Loucy (cell line): Measurements from ENCODE around the gene USP19.

Experiments
- H2AFZ ChIP-seq: fragments of 200-600 bp; sonication (generic); 2 replicates; pipeline ENCODE4 v1.6.0; 2016; ENCODE audit warnings: antibody characterized with exemption, mild to moderate bottlenecking, low read length, moderate library complexity
- H3F3A ChIP-seq: fragments of 200-600 bp; 2 replicates; pipeline ENCODE4 v1.6.0; 2016; ENCODE audit warnings: antibody characterized with exemption, low read depth, mild to moderate bottlenecking
- H3K27me3 ChIP-seq: fragments of 200-600 bp; sonication (generic); 2 replicates; pipeline ENCODE4 v1.6.1; 2014; ENCODE audit warnings: low read length, mild to moderate bottlenecking; ENCODE audit not compliant: insufficient read depth, poor library complexity, severe bottlenecking
- H3K36me3 ChIP-seq: fragments of 200-600 bp; sonication (generic); 2 replicates; pipeline ENCODE4 v1.6.1; 2016; ENCODE audit warnings: low read length; ENCODE audit not compliant: insufficient read depth
- H3K4me1 ChIP-seq: fragments of 200-600 bp; sonication (generic); 2 replicates; pipeline ENCODE4 v1.5.1; 2014; ENCODE audit warnings: low read length, mild to moderate bottlenecking; ENCODE audit not compliant: insufficient read depth, poor library complexity, severe bottlenecking
- H3K4me2 ChIP-seq: fragments of 200-600 bp; sonication (generic); 2 replicates; pipeline ENCODE4 v1.6.0; 2014; ENCODE audit warnings: antibody characterized with exemption, low read length, low read depth, mild to moderate bottlenecking; ENCODE audit not compliant: poor library complexity, severe bottlenecking
- H3K4me3 ChIP-seq: fragments of 200-600 bp; sonication (generic); 2 replicates; pipeline ENCODE4 v1.5.1; 2014; ENCODE audit warnings: low read length, mild to moderate bottlenecking, mixed read lengths; ENCODE audit not compliant: poor library complexity, severe bottlenecking
- H3K79me2 ChIP-seq: fragments of 200-600 bp; sonication (generic); 2 replicates; pipeline ENCODE4 v1.6.1; 2014; ENCODE audit warnings: low read length; ENCODE audit not compliant: insufficient read depth
- H3K9ac ChIP-seq: fragments of 200-600 bp; sonication (generic); 2 replicates; pipeline ENCODE4 v1.6.0; 2014; ENCODE audit warnings: mild to moderate bottlenecking, low read depth, low read length, moderate library complexity; ENCODE audit not compliant: poor library complexity, severe bottlenecking
- H3K9me2 ChIP-seq: fragments of 200-600 bp; sonication (generic); replicated peaks from 2 replicates; pipeline ENCODE4 v1.6.1; 2016; ENCODE audit warnings: low read depth, low read length, mixed read lengths
- H3K9me3 ChIP-seq: fragments of 200-600 bp; sonication (generic); 2 replicates; pipeline ENCODE4 v1.6.1; 2014; ENCODE audit warnings: mild to moderate bottlenecking, antibody characterized with exemption, low read length, low read depth; ENCODE audit not compliant: insufficient read depth
- H4K20me1 ChIP-seq: fragments of 200-600 bp; sonication (generic); 2 replicates; pipeline ENCODE4 v1.6.0; 2014; ENCODE audit warnings: antibody characterized with exemption, low read length, mild to moderate bottlenecking; ENCODE audit not compliant: insufficient read depth, poor library complexity, severe bottlenecking
- EZH2phosphoT487 ChIP-seq: fragments of 200-600 bp; IDR thresholded peaks from 2 replicates; pipeline ENCODE4 v1.6.1; 2018; ENCODE audit warnings: antibody characterized with exemption, mild to moderate bottlenecking, moderate library complexity, borderline replicate concordance
- TF ChIP-seq, protein P1 (sequence below): fragments of 200-600 bp; sonication (generic); conservative IDR thresholded peaks from 2 replicates; pipeline ENCODE4 v1.5.1; 2014; ENCODE audit warnings: mild to moderate bottlenecking, antibody characterized with exemption, low read length

The USP19 gene

GRCh38 chr3:49121132-49121736 lies 611 bp upstream of the USP19 start:
- H3K9me3 ChIP-seq: no peaks in the 10 kb centered on the region
- peaks cover 7% of the 10 kb centered on the region for H3F3A ChIP-seq
- H3K9me2 ChIP-seq: no peaks in the 10 kb centered on the region
- peaks cover 32% of the 10 kb centered on the region for H3K79me2 ChIP-seq
- H3K4me1 ChIP-seq: peaks cover 21% of the 10 kb centered on the region
- peaks cover 18% of the 10 kb centered on the region; the same call in 1 of the 2 replicates for H3K36me3 ChIP-seq
- peaks cover 3% of the 10 kb centered on the region for H4K20me1 ChIP-seq
- H2AFZ ChIP-seq: peak overlapping the region; percentile 85
- no peaks in the 10 kb centered on the region for H3K27me3 ChIP-seq
- H3K9ac ChIP-seq: peak overlapping the region; percentile 94
- TF ChIP-seq, protein P1, sequence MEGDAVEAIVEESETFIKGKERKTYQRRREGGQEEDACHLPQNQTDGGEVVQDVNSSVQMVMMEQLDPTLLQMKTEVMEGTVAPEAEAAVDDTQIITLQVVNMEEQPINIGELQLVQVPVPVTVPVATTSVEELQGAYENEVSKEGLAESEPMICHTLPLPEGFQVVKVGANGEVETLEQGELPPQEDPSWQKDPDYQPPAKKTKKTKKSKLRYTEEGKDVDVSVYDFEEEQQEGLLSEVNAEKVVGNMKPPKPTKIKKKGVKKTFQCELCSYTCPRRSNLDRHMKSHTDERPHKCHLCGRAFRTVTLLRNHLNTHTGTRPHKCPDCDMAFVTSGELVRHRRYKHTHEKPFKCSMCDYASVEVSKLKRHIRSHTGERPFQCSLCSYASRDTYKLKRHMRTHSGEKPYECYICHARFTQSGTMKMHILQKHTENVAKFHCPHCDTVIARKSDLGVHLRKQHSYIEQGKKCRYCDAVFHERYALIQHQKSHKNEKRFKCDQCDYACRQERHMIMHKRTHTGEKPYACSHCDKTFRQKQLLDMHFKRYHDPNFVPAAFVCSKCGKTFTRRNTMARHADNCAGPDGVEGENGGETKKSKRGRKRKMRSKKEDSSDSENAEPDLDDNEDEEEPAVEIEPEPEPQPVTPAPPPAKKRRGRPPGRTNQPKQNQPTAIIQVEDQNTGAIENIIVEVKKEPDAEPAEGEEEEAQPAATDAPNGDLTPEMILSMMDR: no peak
- no peak for TF ChIP-seq EZH2phosphoT487
- H3K4me3 ChIP-seq: peak overlapping the region; percentile 86
- peak overlapping the region; percentile 93 for H3K4me2 ChIP-seq

DNA sequence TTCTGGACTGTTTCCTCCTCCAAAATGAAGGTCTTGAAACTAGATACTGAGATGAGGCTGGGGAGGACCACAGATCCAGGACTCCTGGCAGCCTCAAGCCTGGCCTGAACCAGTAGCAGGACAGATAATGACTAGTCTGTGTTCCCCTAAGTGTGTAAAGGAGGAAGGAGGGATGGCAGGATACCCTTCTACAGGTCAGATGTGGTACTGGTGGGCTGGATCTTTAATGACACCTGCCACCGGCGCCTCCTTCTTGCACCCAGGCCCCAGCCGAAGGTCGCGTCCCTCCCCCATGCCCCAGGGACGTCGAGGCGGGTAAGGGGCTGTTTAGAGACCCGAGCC lies 556 bp downstream of the USP19 start:
- peaks cover 36% of the 10 kb centered on the region for H3K79me2 ChIP-seq
- peak overlapping the region; percentile 93 for H3K4me2 ChIP-seq
- H3K4me1 ChIP-seq: peaks cover 21% of the 10 kb centered on the region
- no peaks in the 10 kb centered on the region for H3K27me3 ChIP-seq
- peaks cover 7% of the 10 kb centered on the region for H3F3A ChIP-seq
- TF ChIP-seq, protein P1: no peak
- no peak for TF ChIP-seq EZH2phosphoT487
- peak overlapping the region; percentile 94 for H3K9ac ChIP-seq
- peaks cover 29% of the 10 kb centered on the region; the same call in 1 of the 2 replicates for H3K36me3 ChIP-seq
- no peaks in the 10 kb centered on the region for H3K9me3 ChIP-seq
- peak overlapping the region; percentile 85; the same call in 1 of the 2 replicates for H2AFZ ChIP-seq
- peak overlapping the region; percentile 86 for H3K4me3 ChIP-seq
- H4K20me1 ChIP-seq: peaks cover 3% of the 10 kb centered on the region
- no peaks in the 10 kb centered on the region for H3K9me2 ChIP-seq

GRCh38 chr3:49119439-49119838 lies 1.2 kb downstream of the USP19 start:
- Histone ChIP-seq H3K9me3 (no peaks in the 10 kb centered on the region), H3K36me3 (peaks cover 35% of the 10 kb centered on the region; the same call in 1 of the 2 replicates), H4K20me1 (peaks cover 3% of the 10 kb centered on the region), H3K4me1 (peaks cover 21% of the 10 kb centered on the region), H3K4me3 (peak overlapping the region; percentile 86), H3F3A (peaks cover 7% of the 10 kb centered on the region), H3K9me2 (no peaks in the 10 kb centered on the region), H2AFZ (no peak overlapping the region), H3K79me2 (peaks cover 36% of the 10 kb centered on the region), H3K4me2 (peak overlapping the region; percentile 93), H3K27me3 (no peaks in the 10 kb centered on the region), H3K9ac (peak overlapping the region; percentile 94)
- TF ChIP-seq EZH2phosphoT487: no peak
- TF ChIP-seq, protein P1: no peak
